ENCODE measurements around the gene EHD1. TPM values are rescaled to one million over a fixed set of nuclear protein-coding genes. Genes with fewer than 3 reads are reported as not detected.

Gene EHD1
- total RNA-seq, 4 donors from 2014 or later = 67.9 to 202 (median 116) TPM

- WGBS, 2 donors (ENCODE audit: low coverage in 1 of 2) = 96% methylated on average over 21 of the region's 28 CpGs; no CpG with 5 or more reads in 1 of the 2 donors
- in situ Hi-C loops (cut with MboI; ENCODE audit: low pct_ligation_motif_present in 1 of 4, low pct_unique_long_range_greater_than_20kb in 1 of 4, low sequenced_read_pairs in 3 of 4) = no loop called here
- TF ChIP-seq EP300 (IDR thresholded peaks at IDR 0.05; ENCODE audit: low read depth) (no peak), CTCF (IDR thresholded peaks at IDR 0.05) (no peak), POLR2A (IDR thresholded peaks at IDR 0.05) (no peak), POLR2AphosphoS5 (IDR thresholded peaks at IDR 0.05) (no peak)
- no peak for DNase-seq
- intact Hi-C loops (cut with DNase I; ENCODE audit: low total_unique reads) = no loop called here
- Histone ChIP-seq H3K4me1 (peaks cover 0 to 8% (median 4%) of the 10 kb centered on the region in 4 donors), H3K36me3 (no peaks in the 10 kb centered on the region), H3K27ac (no peak overlapping the region), H3K9me3 (no peaks in the 10 kb centered on the region), H3K4me3 (no peak overlapping the region), H3K27me3 (no peaks in the 10 kb centered on the region)
These were observed 39.7 kb downstream of the EHD1 start for GRCh38 chr11:64838600-64839334.

DNA sequence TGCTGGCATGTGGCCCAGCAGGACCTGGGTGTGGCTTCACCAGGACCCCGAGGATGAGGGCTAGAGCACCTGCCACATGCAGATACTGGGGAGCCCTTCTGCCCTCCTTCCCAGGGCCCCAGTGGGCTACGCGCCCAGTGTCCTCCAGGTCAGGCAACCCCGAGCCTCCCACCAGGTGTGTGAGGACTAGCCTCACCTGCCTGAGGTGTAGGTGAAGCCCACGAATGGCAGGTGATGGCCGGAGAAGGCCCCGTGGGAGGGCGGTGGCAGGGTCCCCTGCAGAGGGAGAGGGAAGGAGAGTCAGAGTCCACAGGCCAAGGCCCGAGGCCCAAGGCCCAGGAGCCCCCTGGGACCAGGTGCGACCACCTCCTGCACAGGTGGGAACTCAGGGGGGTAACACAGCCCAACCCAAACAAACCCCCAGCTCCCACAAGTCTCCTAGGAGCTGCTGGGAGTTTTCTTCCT is 40.5 kb downstream of the EHD1 start:
- 88% methylated on average over 9 of the region's 10 CpGs; no CpG with 5 or more reads in 1 of the 2 donors for WGBS, 2 donors (ENCODE audit: low coverage in 1 of 2)
- Histone ChIP-seq H3K4me3 (no peak overlapping the region), H3K4me1 (peaks cover 0 to 7% (median 2%) of the 10 kb centered on the region in 4 donors), H3K27me3 (no peaks in the 10 kb centered on the region), H3K27ac (no peak overlapping the region), H3K9me3 (no peaks in the 10 kb centered on the region), H3K36me3 (no peaks in the 10 kb centered on the region)
- in situ Hi-C loops (cut with MboI; ENCODE audit: low pct_ligation_motif_present in 1 of 4, low pct_unique_long_range_greater_than_20kb in 1 of 4, low sequenced_read_pairs in 3 of 4) (no loop called here), intact Hi-C loops (cut with DNase I; ENCODE audit: low total_unique reads) (no loop called here)
- TF ChIP-seq POLR2AphosphoS5 (IDR thresholded peaks at IDR 0.05) (no peak), EP300 (IDR thresholded peaks at IDR 0.05; ENCODE audit: low read depth) (no peak), CTCF (IDR thresholded peaks at IDR 0.05) (no peak), POLR2A (IDR thresholded peaks at IDR 0.05) (no peak)
- DNase-seq = no peak

GRCh38 chr11:64836448-64837072 is 41.9 kb downstream of the EHD1 start:
- TF ChIP-seq POLR2AphosphoS5 (IDR thresholded peaks at IDR 0.05) (no peak), POLR2A (IDR thresholded peaks at IDR 0.05) (no peak), CTCF (IDR thresholded peaks at IDR 0.05) (no peak), EP300 (IDR thresholded peaks at IDR 0.05; ENCODE audit: low read depth) (no peak)
- intact Hi-C loops (cut with DNase I; ENCODE audit: low total_unique reads) (no loop called here), in situ Hi-C loops (cut with MboI; ENCODE audit: low pct_ligation_motif_present in 1 of 4, low pct_unique_long_range_greater_than_20kb in 1 of 4, low sequenced_read_pairs in 3 of 4) (no loop called here)
- no peaks in the 10 kb centered on the region for H3K27me3 ChIP-seq
- WGBS, 2 donors (ENCODE audit: low coverage in 1 of 2) = 83% methylated on average over 12 of the region's 16 CpGs; no CpG with 5 or more reads in 1 of the 2 donors
- no peak overlapping the region for H3K27ac ChIP-seq
- H3K36me3 ChIP-seq = no peaks in the 10 kb centered on the region
- no peak overlapping the region for H3K4me3 ChIP-seq
- H3K4me1 ChIP-seq = no peaks in the 10 kb centered on the region
- DNase-seq = no peak
- no peaks in the 10 kb centered on the region for H3K9me3 ChIP-seq

DNA sequence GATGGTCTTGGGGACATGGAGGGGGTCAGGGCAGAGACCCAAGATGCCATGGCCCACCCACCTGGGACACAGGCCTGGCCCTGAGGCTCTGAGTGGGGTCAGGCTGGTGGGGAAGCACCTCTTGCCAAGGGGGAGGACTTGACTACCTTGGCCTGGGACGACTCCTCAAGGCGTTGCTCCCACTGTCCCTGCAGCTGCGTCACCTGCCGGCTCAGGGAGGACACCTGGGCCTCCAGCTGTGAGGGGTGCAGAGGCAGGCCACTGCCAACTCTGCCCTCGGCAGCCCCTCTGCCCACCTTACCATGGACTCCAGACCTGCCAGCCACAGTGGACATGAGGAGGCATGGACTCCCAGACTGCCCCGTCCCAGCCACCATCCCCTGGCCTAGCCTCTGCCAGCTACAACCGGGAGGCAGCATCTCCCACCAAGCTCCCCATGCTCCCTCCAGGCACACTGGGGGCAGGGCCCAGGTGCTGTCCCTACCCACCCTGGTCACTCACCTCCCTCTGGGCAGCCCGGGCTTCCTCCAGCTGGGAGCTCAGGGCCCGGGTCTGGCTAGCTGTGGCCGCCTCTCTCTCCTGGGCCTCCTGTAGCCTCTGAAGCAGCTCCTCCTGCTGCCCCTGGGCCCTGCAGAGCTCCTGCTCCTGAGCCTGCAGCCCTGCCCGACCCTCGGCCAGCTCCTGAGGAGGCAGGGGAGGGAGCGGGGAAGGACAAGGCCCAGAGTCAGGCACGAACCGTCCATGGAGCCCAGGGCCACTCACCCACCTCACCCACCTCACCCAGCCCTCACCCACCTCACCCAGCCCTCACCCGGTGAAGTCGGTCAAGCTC is 42.6 kb downstream of the EHD1 start:
- Histone ChIP-seq H3K4me3 (no peak overlapping the region), H3K36me3 (no peaks in the 10 kb centered on the region), H3K27ac (no peak overlapping the region), H3K9me3 (no peaks in the 10 kb centered on the region), H3K27me3 (no peaks in the 10 kb centered on the region), H3K4me1 (no peaks in the 10 kb centered on the region)
- no peak for TF ChIP-seq POLR2AphosphoS5 (IDR thresholded peaks at IDR 0.05)
- TF ChIP-seq EP300 (IDR thresholded peaks at IDR 0.05; ENCODE audit: low read depth) = no peak
- TF ChIP-seq POLR2A (IDR thresholded peaks at IDR 0.05) = no peak
- no peak for TF ChIP-seq CTCF (IDR thresholded peaks at IDR 0.05)
- in situ Hi-C loops (cut with MboI; ENCODE audit: low pct_ligation_motif_present in 1 of 4, low pct_unique_long_range_greater_than_20kb in 1 of 4, low sequenced_read_pairs in 3 of 4) (no loop called here), intact Hi-C loops (cut with DNase I; ENCODE audit: low total_unique reads) (no loop called here)
- WGBS, 2 donors (ENCODE audit: low coverage in 1 of 2) = 100% methylated on average over 6 of the region's 17 CpGs; no CpG with 5 or more reads in 1 of the 2 donors
- DNase-seq = no peak
